CD4-positive, CD25-positive, alpha-beta regulatory T cell (primary cell): ENCODE results near the gene KIF26B. TPM values are rescaled to one million over a fixed set of nuclear protein-coding genes. Genes with fewer than 3 reads are reported as not detected.
"Not testable (repeated sequence)": the region's sequence is repeated elsewhere in the genome, so short reads cannot be mapped to it uniquely, and the experiment has no call there.

Experiments
- ATAC-seq, 2 donors: fragments of 150-1000 bp; cut with Tn5 transposase; one replicate each; pipeline ENCODE4 v1.10.0; 2021; ENCODE audit warnings: low read depth in 2 of 2, moderate number of reproducible peaks in 2 of 2, moderate library complexity in 1 of 2
- DNase-seq, 3 donors: peaks; one replicate each; pipeline versions ENCODE4 v3.0.0 to v3.0.0-alpha.2; 2012 to 2022; ENCODE audit warnings: mixed read lengths in 1 of 3
- H3K27ac ChIP-seq: one replicate; pipeline ENCODE4 v1.7.0; 2013; ENCODE audit warnings: mild to moderate bottlenecking, low read length; ENCODE audit not compliant: insufficient read depth, poor library complexity, severe bottlenecking
- H3K27me3 ChIP-seq: one replicate; pipeline ENCODE4 v1.7.0; 2013; ENCODE audit warnings: low read length; ENCODE audit not compliant: control insufficient read depth, insufficient read depth
- H3K36me3 ChIP-seq: one replicate; pipeline ENCODE4 v1.7.0; 2013; ENCODE audit warnings: mild to moderate bottlenecking, low read length, moderate library complexity; ENCODE audit not compliant: control insufficient read depth, insufficient read depth
- H3K4me1 ChIP-seq: 2 replicates; pipeline ENCODE4 v1.7.0; 2013; ENCODE audit warnings: mild to moderate bottlenecking, low read length; ENCODE audit not compliant: insufficient read depth, control insufficient read depth, poor library complexity, severe bottlenecking
- H3K4me3 ChIP-seq: one replicate; pipeline ENCODE4 v1.7.0; 2013; ENCODE audit warnings: low read depth, mild to moderate bottlenecking, low read length, moderate library complexity
- H3K9me3 ChIP-seq, 2 experiments: 1 replicate in 1 of 2; 2 replicates in 1 of 2; pipeline ENCODE4 v1.7.0; 2013; ENCODE audit warnings: low read length in 2 of 2, mild to moderate bottlenecking in 1 of 2, moderate library complexity in 1 of 2; ENCODE audit not compliant: control insufficient read depth in 2 of 2
- H3K27ac Mint-ChIP-seq, 3 donors: one replicate each; pipeline ENCODE4 v1.8.0; 2020 to 2022; ENCODE audit warnings: mild to moderate bottlenecking in 3 of 3, mixed read lengths in 3 of 3, moderate library complexity in 2 of 3
- H3K27me3 Mint-ChIP-seq: one replicate; pipeline ENCODE4 v1.8.0; 2022; ENCODE audit warnings: mild to moderate bottlenecking, mixed read lengths
- H3K36me3 Mint-ChIP-seq: one replicate; pipeline ENCODE4 v1.8.0; 2020; ENCODE audit warnings: mixed read lengths
- H3K4me1 Mint-ChIP-seq, 4 donors: one replicate each; pipeline ENCODE4 v1.8.0; 2020 to 2022; ENCODE audit warnings: mixed read lengths in 4 of 4, mild to moderate bottlenecking in 1 of 4
- H3K4me3 Mint-ChIP-seq, 4 donors: one replicate each; pipeline ENCODE4 v1.8.0; 2020 to 2022; ENCODE audit warnings: mild to moderate bottlenecking in 4 of 4, mixed read lengths in 4 of 4, moderate library complexity in 3 of 4
- H3K9me3 Mint-ChIP-seq, 7 donors: one replicate each; pipeline ENCODE4 v1.8.0; 2020 to 2022; ENCODE audit warnings: mixed read lengths in 7 of 7, mild to moderate bottlenecking in 3 of 7, moderate library complexity in 2 of 7
- polyA plus RNA-seq, 4 donors: library from polyadenylated mRNA; unstranded; fragments of 300-500 nt; fragmentation: Illumina TruSeq; gene quantifications; one replicate each; pipeline ENCODE4 v1.2.3, GENCODE V29; 2021
- total RNA-seq: library from RNA; stranded (reverse); gene quantifications from one replicate; pipeline ENCODE4 v1.2.3, GENCODE V29; 2022

The KIF26B gene
- total and polyA plus RNA-seq, 5 donors from 2014 or later: not detected

DNA sequence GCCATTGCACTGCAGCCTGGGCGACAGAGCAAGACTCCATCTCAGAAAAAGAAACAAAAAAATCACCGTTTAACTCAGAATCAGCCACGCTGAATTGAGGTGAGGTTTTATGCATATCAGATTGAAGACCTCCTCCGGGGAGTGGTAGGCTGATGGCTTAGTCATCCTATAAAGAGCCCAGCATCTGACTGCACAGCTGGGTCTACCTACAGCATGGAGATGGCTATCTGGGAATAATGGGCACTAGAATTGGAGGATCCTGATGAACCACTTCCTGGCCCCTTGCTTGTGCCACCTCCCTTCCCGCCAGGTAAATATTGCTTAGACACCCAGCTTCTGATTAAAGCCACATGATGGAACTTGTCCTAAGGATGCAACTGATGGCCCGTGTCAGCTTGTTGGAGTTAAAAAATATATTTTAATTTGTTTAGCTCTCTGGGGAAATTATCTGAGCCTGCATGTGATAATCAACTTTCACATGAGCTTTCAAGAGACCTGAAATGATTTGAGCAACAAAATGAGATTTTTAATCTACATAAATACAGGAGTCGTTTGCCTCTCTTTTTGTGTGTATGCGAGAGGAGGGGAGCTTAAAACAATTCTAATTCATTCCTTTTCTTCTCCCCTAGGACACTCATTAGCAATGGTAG lies 157.2 kb downstream of the KIF26B start:
- no peak overlapping the region for H3K27ac ChIP-seq
- no peaks in the 10 kb centered on the region for H3K27me3 Mint-ChIP-seq
- no peak overlapping the region for H3K27ac Mint-ChIP-seq
- H3K36me3 Mint-ChIP-seq: no peaks in the 10 kb centered on the region
- H3K36me3 ChIP-seq: no peaks in the 10 kb centered on the region
- peaks cover 4% of the 10 kb centered on the region for H3K4me1 ChIP-seq
- H3K9me3 ChIP-seq: no peaks in the 10 kb centered on the region
- DNase-seq: no peak
- peaks cover 0 to 11% (median 2%) of the 10 kb centered on the region in 4 donors for H3K4me1 Mint-ChIP-seq
- H3K9me3 Mint-ChIP-seq: no peaks in the 10 kb centered on the region
- no peak for ATAC-seq
- H3K4me3 Mint-ChIP-seq: no peak overlapping the region
- H3K27me3 ChIP-seq: no peaks in the 10 kb centered on the region
- no peak overlapping the region for H3K4me3 ChIP-seq

DNA sequence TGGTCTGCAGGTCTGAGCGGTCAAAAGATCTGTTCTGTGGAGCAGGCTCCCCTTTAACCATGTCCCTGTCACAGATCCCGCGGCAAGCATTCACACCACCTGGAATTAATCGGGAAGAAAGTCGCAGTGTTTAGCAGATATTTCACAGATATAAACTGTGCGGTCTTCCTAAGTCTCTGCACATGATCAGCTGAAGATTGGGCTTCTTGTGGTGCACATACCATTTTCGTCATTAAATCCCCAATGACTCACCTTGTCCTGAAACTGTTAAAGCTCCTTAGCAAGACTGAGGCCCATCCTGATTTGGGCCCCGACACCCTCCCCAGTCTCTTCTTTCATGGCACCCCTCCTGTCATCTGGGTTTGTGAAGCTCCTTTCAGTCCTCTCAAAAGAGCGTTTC lies 158.8 kb downstream of the KIF26B start:
- H3K27ac ChIP-seq: no peak overlapping the region
- ATAC-seq: no peak
- Mint-ChIP-seq H3K36me3 (no peaks in the 10 kb centered on the region), H3K27me3 (no peaks in the 10 kb centered on the region), H3K4me1 (peaks cover 0 to 11% (median 2%) of the 10 kb centered on the region in 4 donors), H3K4me3 (no peak overlapping the region), H3K27ac (no peak overlapping the region), H3K9me3 (no peaks in the 10 kb centered on the region)
- no peak overlapping the region for H3K4me3 ChIP-seq
- H3K9me3 ChIP-seq: no peaks in the 10 kb centered on the region
- no peaks in the 10 kb centered on the region for H3K36me3 ChIP-seq
- H3K27me3 ChIP-seq: no peaks in the 10 kb centered on the region
- no peak for DNase-seq
- peaks cover 4% of the 10 kb centered on the region for H3K4me1 ChIP-seq

DNA sequence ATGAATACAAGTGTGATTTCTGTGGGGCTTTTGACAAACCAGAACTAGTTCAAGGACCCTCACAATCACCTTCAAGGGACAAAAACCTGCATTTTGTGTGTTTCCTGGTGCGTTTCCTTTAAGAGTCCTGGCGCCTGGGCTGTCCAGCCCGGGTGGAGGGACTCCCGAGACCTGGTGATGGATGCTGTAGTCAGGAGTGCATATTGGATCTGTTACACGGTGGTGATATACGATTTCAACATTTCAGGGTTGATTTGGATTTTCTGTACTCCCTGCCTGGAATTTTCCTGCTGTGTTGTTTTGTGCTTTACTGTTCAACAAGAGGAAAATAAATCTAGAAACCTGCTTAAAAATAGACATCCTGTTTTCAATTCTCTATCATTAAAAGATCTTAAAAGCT lies 162.0 kb downstream of the KIF26B start:
- DNase-seq (no peak), ATAC-seq (no peak)
- Mint-ChIP-seq H3K27me3 (no peaks in the 10 kb centered on the region), H3K27ac (no peak overlapping the region), H3K4me1 (no peaks in the 10 kb centered on the region), H3K9me3 (peaks cover 0 to 2% (median 0%) of the 10 kb centered on the region in 7 donors), H3K36me3 (no peaks in the 10 kb centered on the region), H3K4me3 (no peak overlapping the region)
- H3K4me3 ChIP-seq: no peak overlapping the region
- H3K27me3 ChIP-seq: no peaks in the 10 kb centered on the region
- H3K4me1 ChIP-seq: no peaks in the 10 kb centered on the region
- no peak overlapping the region for H3K27ac ChIP-seq
- no peaks in the 10 kb centered on the region for H3K36me3 ChIP-seq
- H3K9me3 ChIP-seq: no peaks in the 10 kb centered on the region

DNA sequence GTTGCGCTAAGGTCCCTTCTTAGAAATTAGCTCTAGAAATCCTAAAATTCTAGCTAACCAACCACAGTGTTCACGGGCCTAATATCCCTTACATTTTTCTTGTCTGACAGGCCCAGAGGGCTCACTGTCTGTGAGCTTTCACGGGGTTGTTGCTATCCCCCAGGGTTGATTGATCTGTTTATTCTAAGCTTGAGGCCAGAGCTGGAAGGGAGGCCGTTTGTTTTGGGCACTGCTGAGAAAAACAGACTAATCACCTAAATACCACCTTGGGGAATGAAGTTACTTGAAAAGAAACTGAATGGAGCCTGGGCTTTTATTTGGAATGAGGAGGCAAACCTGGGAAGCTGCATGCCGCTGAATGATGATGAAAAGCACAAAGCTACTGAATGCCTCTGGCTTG lies 162.4 kb downstream of the KIF26B start:
- H3K27ac ChIP-seq: no peak overlapping the region
- H3K9me3 Mint-ChIP-seq: peaks cover 0 to 2% (median 0%) of the 10 kb centered on the region in 7 donors
- no peak for ATAC-seq
- H3K4me3 ChIP-seq: no peak overlapping the region
- no peaks in the 10 kb centered on the region for H3K4me1 Mint-ChIP-seq
- H3K27me3 Mint-ChIP-seq: no peaks in the 10 kb centered on the region
- no peaks in the 10 kb centered on the region for H3K4me1 ChIP-seq
- DNase-seq: no peak
- H3K36me3 ChIP-seq: no peaks in the 10 kb centered on the region
- H3K27me3 ChIP-seq: no peaks in the 10 kb centered on the region
- H3K27ac Mint-ChIP-seq: no peak overlapping the region
- no peak overlapping the region for H3K4me3 Mint-ChIP-seq
- no peaks in the 10 kb centered on the region for H3K36me3 Mint-ChIP-seq
- no peaks in the 10 kb centered on the region for H3K9me3 ChIP-seq

DNA sequence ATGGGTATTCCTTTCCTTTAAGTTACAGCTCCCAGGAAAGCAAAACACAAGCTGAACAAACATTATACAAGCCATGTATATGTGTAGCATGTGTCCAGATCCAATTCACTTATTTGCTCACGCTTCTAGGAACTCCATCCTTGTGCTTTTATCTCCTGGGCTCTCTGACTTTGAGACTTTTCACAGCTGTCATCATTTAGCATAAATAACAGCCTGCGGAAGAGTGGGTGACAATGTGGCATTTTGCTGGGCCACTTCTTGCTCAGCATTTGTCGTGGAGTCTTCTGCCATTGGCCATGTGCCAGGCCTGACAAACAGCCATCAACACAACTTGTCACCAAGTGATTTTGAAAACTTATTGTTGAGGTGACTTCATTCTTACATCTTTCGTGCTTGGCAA lies 164.3 kb downstream of the KIF26B start:
- Histone ChIP-seq H3K36me3 (no peaks in the 10 kb centered on the region), H3K4me1 (no peaks in the 10 kb centered on the region), H3K4me3 (no peak overlapping the region), H3K27me3 (no peaks in the 10 kb centered on the region), H3K27ac (no peak overlapping the region), H3K9me3 (no peaks in the 10 kb centered on the region)
- Mint-ChIP-seq H3K27me3 (no peaks in the 10 kb centered on the region), H3K4me3 (no peak overlapping the region), H3K9me3 (peaks cover 0 to 2% (median 0%) of the 10 kb centered on the region in 7 donors), H3K4me1 (no peaks in the 10 kb centered on the region), H3K27ac (no peak overlapping the region), H3K36me3 (no peaks in the 10 kb centered on the region)
- DNase-seq (no peak), ATAC-seq (no peak)

DNA sequence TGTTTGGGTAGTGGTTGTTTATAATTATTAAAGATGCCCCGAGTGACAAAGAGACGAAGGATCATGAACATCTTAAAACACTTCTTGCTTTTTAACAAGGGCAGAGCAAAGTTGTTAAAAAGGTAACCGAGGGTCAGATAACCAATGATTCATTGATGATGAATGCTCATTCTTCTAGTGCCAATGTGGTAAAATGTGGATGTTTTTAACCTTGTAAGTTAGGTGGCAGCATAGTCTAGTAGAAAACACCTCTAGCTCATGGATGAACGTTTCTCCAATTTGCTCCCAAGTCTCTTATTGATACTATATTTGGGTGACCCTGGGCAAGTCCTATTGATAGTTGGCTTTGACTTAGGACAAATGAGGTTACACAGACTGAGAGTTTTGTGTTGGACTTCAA lies 167.9 kb downstream of the KIF26B start:
- no peak overlapping the region for H3K27ac Mint-ChIP-seq
- no peaks in the 10 kb centered on the region for H3K4me1 ChIP-seq
- no peak overlapping the region for H3K27ac ChIP-seq
- H3K27me3 Mint-ChIP-seq: peaks cover 4% of the 10 kb centered on the region
- no peaks in the 10 kb centered on the region for H3K27me3 ChIP-seq
- H3K4me3 ChIP-seq: no peak overlapping the region
- H3K4me1 Mint-ChIP-seq: no peaks in the 10 kb centered on the region
- H3K9me3 Mint-ChIP-seq: peaks cover 0 to 2% (median 0%) of the 10 kb centered on the region in 7 donors
- H3K9me3 ChIP-seq: no peaks in the 10 kb centered on the region
- no peak for ATAC-seq
- no peaks in the 10 kb centered on the region for H3K36me3 ChIP-seq
- H3K4me3 Mint-ChIP-seq: no peak overlapping the region
- no peaks in the 10 kb centered on the region for H3K36me3 Mint-ChIP-seq
- no peak for DNase-seq

DNA sequence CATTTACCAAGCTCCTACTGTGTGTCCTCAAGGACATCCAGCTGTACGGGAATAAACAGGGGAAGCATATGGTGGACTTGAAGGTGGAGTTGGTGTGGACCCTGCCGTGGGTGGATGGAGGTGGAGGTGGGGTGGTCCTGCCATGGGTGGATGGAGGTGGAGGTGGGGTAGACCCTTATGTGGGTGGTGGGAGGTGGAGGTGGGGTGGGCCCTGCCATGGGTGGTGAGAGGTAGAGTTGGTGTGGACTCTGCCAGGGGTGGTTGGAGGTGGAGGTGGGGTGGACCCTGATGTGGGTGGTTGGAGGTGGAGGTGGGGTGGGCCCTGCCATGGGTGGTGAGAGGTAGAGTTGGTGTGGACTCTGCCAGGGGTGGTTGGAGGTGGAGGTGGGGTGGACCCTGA lies 169.0 kb downstream of the KIF26B start:
- ATAC-seq, H3K4me1 Mint-ChIP-seq, DNase-seq, H3K27ac ChIP-seq, H3K4me3 Mint-ChIP-seq, H3K9me3 Mint-ChIP-seq, H3K4me1 ChIP-seq, H3K27me3 ChIP-seq, H3K4me3 ChIP-seq, H3K9me3 ChIP-seq, H3K27ac Mint-ChIP-seq, H3K36me3 Mint-ChIP-seq, H3K36me3 ChIP-seq, H3K27me3 Mint-ChIP-seq: not testable (repeated sequence)
